T follicular helper cell (primary cell): ENCODE measurements around the gene NCAN.
"Not testable (repeated sequence)": the region's sequence is repeated elsewhere in the genome, so short reads cannot be mapped to it uniquely, and the experiment has no call there.

Experiments used
- DNase-seq: peaks from one replicate; pipeline ENCODE4 v3.0.0-alpha.2; 2020; ENCODE audit warnings: low read depth

The NCAN gene

GRCh38 chr19:19224150-19224851, 12.5 kb downstream of the NCAN start:
- DNase-seq = no peak

- DNase-seq = peak; percentile 63
Measured at GRCh38 chr19:19224852-19225494, 13.2 kb downstream of the NCAN start.

- DNase-seq = no peak
Measured at GRCh38 chr19:19226204-19226603, 14.4 kb downstream of the NCAN start.

GRCh38 chr19:19226663-19227062, 14.9 kb downstream of the NCAN start:
- no peak for DNase-seq

- no peak for DNase-seq
Measured at GRCh38 chr19:19227217-19227616, 15.5 kb downstream of the NCAN start.

- DNase-seq = no peak
Measured at GRCh38 chr19:19229701-19230100, 17.9 kb downstream of the NCAN start.

- no peak for DNase-seq
Measured at GRCh38 chr19:19230999-19231398, 19.2 kb downstream of the NCAN start.

GRCh38 chr19:19232261-19232721, 20.5 kb downstream of the NCAN start:
- no peak for DNase-seq

GRCh38 chr19:19234220-19234816, 22.6 kb downstream of the NCAN start:
- DNase-seq = no peak

GRCh38 chr19:19236173-19236572, 24.4 kb downstream of the NCAN start:
- DNase-seq = no peak

GRCh38 chr19:19238126-19238894, 26.6 kb downstream of the NCAN start:
- DNase-seq = no peak

GRCh38 chr19:19239675-19240074, 27.9 kb downstream of the NCAN start:
- DNase-seq = no peak

- no peak for DNase-seq
Measured at GRCh38 chr19:19240476-19240875, 28.7 kb downstream of the NCAN start.

- no peak for DNase-seq
Measured at GRCh38 chr19:19250196-19250801, 38.5 kb downstream of the NCAN start.

GRCh38 chr19:19253409-19253808, 41.7 kb downstream of the NCAN start:
- not testable (repeated sequence) for DNase-seq

GRCh38 chr19:19256072-19256969, 44.6 kb downstream of the NCAN start:
- no peak for DNase-seq

- DNase-seq = no peak
Measured at GRCh38 chr19:19257137-19257536, 45.4 kb downstream of the NCAN start.

GRCh38 chr19:19257836-19258588, 46.3 kb downstream of the NCAN start:
- no peak for DNase-seq

- DNase-seq = no peak
Measured at GRCh38 chr19:19258589-19259338, 47.0 kb downstream of the NCAN start.
